MM.1S (cell line): ENCODE data around the gene LMOD1.

Experiments used
- DNase-seq: peaks from one replicate; pipeline ENCODE4 v3.0.0-alpha.2; 2015
- H2AFZ ChIP-seq: fragments of 300-600 bp; sonication (generic); 2 replicates; pipeline ENCODE4 v1.6.0; 2016; ENCODE audit warnings: antibody characterized with exemption, low read length
- H3F3A ChIP-seq: fragments of 300-600 bp; sonication (generic); 2 replicates; pipeline ENCODE4 v1.6.1; 2016; ENCODE audit warnings: mild to moderate bottlenecking, antibody characterized with exemption, low read length, moderate library complexity, mixed read lengths; ENCODE audit not compliant: insufficient read depth
- H3K27ac ChIP-seq: fragments of 300-600 bp; sonication (generic); 2 replicates; pipeline ENCODE4 v1.5.1; 2016; ENCODE audit warnings: mild to moderate bottlenecking, low read length
- H3K27me3 ChIP-seq: fragments of 300-600 bp; sonication (generic); replicated peaks from 2 replicates; pipeline ENCODE4 v1.6.0; 2016; ENCODE audit warnings: low read length; ENCODE audit not compliant: insufficient read depth
- H3K36me3 ChIP-seq: fragments of 300-600 bp; sonication (generic); replicated peaks from 2 replicates; pipeline ENCODE4 v1.6.1; 2016; ENCODE audit warnings: mild to moderate bottlenecking, low read length, mixed read lengths; ENCODE audit not compliant: insufficient read depth
- H3K4me1 ChIP-seq: fragments of 300-600 bp; sonication (generic); 2 replicates; pipeline ENCODE4 v1.6.1; 2016; ENCODE audit warnings: low read length, mixed read lengths
- H3K4me2 ChIP-seq: fragments of 300-600 bp; sonication (generic); 2 replicates; pipeline ENCODE4 v1.6.0; 2016; ENCODE audit warnings: low read depth, low read length
- H3K4me3 ChIP-seq: fragments of 300-600 bp; sonication (generic); 2 replicates; pipeline ENCODE4 v1.5.1; 2016; ENCODE audit warnings: low read length, mixed read lengths
- H3K79me2 ChIP-seq: fragments of 300-600 bp; sonication (generic); 2 replicates; pipeline ENCODE4 v1.6.1; 2016; ENCODE audit warnings: mixed run types, low read length, mixed read lengths
- H3K9ac ChIP-seq: fragments of 300-600 bp; sonication (generic); 2 replicates; pipeline ENCODE4 v1.6.1; 2016; ENCODE audit warnings: low read length, mixed read lengths
- H3K9me2 ChIP-seq: fragments of 300-600 bp; sonication (generic); replicated peaks from 2 replicates; pipeline ENCODE4 v1.6.1; 2016; ENCODE audit warnings: mild to moderate bottlenecking, low read length, mixed read lengths; ENCODE audit not compliant: insufficient read depth
- H3K9me3 ChIP-seq: fragments of 300-600 bp; sonication (generic); replicated peaks from 2 replicates; pipeline ENCODE4 v1.6.1; 2016; ENCODE audit warnings: mild to moderate bottlenecking, low read length, mixed read lengths; ENCODE audit not compliant: insufficient read depth
- H4K20me1 ChIP-seq: fragments of 300-600 bp; sonication (generic); 2 replicates; pipeline ENCODE4 v1.6.1; 2016; ENCODE audit warnings: mild to moderate bottlenecking, low read length, moderate library complexity, mixed read lengths; ENCODE audit not compliant: insufficient read depth
- CTCF ChIP-seq: fragments of 300-600 bp; sonication (generic); IDR thresholded peaks from 2 replicates; pipeline ENCODE4 v1.5.1; 2016; ENCODE audit warnings: antibody characterized with exemption, low read length, mixed read lengths
- EZH2 ChIP-seq: fragments of 300-600 bp; sonication (generic); optimal IDR thresholded peaks from 2 replicates; pipeline ENCODE3; 2017; ENCODE audit warnings: low read depth, mild to moderate bottlenecking, antibody characterized with exemption, low read length, mixed read lengths
- EZH2phosphoT487 ChIP-seq: fragments of 300-600 bp; sonication (generic); IDR thresholded peaks from 2 replicates; pipeline ENCODE4 v1.6.1; 2018; ENCODE audit warnings: antibody characterized with exemption, low read length

Gene LMOD1

GRCh38 chr1:201882665-201883132 is 63.6 kb downstream of the LMOD1 start:
- H3K36me3 ChIP-seq: no peaks in the 10 kb centered on the region
- no peak overlapping the region for H3K4me3 ChIP-seq
- no peaks in the 10 kb centered on the region for H3K9me2 ChIP-seq
- no peak overlapping the region for H2AFZ ChIP-seq
- H3F3A ChIP-seq: peaks cover 14% of the 10 kb centered on the region; the same call in 1 of the 2 replicates
- H3K4me1 ChIP-seq: peaks cover 30% of the 10 kb centered on the region
- H3K4me2 ChIP-seq: no peak overlapping the region
- H4K20me1 ChIP-seq: no peaks in the 10 kb centered on the region
- DNase-seq: peak; percentile 31
- H3K27ac ChIP-seq: no peak overlapping the region; the same call in 1 of the 2 replicates
- TF ChIP-seq CTCF (0 out of 2 replicates have a peak, but pooled peaks have one; percentile 16), EZH2phosphoT487 (no peak)
- H3K27me3 ChIP-seq: peaks cover 7% of the 10 kb centered on the region; the same call in 1 of the 2 replicates
- no peaks in the 10 kb centered on the region for H3K79me2 ChIP-seq
- no peak overlapping the region for H3K9ac ChIP-seq
- no peaks in the 10 kb centered on the region for H3K9me3 ChIP-seq

GRCh38 chr1:201881617-201882016 is 64.7 kb downstream of the LMOD1 start:
- no peaks in the 10 kb centered on the region for H3K36me3 ChIP-seq
- TF ChIP-seq EZH2phosphoT487: no peak
- no peak for TF ChIP-seq CTCF
- TF ChIP-seq EZH2: no peak
- no peak overlapping the region for H3K9ac ChIP-seq
- peaks cover 30% of the 10 kb centered on the region for H3K4me1 ChIP-seq
- H3K79me2 ChIP-seq: no peaks in the 10 kb centered on the region
- DNase-seq: no peak
- no peaks in the 10 kb centered on the region for H3K9me3 ChIP-seq
- H4K20me1 ChIP-seq: no peaks in the 10 kb centered on the region
- H2AFZ ChIP-seq: no peak overlapping the region
- no peak overlapping the region for H3K4me2 ChIP-seq
- peaks cover 14% of the 10 kb centered on the region; the same call in 1 of the 2 replicates for H3F3A ChIP-seq
- H3K4me3 ChIP-seq: no peak overlapping the region
- H3K27me3 ChIP-seq: no peaks in the 10 kb centered on the region
- no peak overlapping the region for H3K27ac ChIP-seq
- H3K9me2 ChIP-seq: no peaks in the 10 kb centered on the region

- DNase-seq: no peak
- H3K9me3 ChIP-seq: no peaks in the 10 kb centered on the region
- no peak overlapping the region for H3K27ac ChIP-seq
- no peaks in the 10 kb centered on the region for H3K27me3 ChIP-seq
- no peak overlapping the region for H3K4me3 ChIP-seq
- H3K9ac ChIP-seq: no peak overlapping the region
- no peaks in the 10 kb centered on the region for H3K79me2 ChIP-seq
- peaks cover 30% of the 10 kb centered on the region for H3K4me1 ChIP-seq
- peaks cover 14% of the 10 kb centered on the region; the same call in 1 of the 2 replicates for H3F3A ChIP-seq
- no peak overlapping the region for H3K4me2 ChIP-seq
- no peaks in the 10 kb centered on the region for H3K9me2 ChIP-seq
- TF ChIP-seq EZH2phosphoT487 (no peak), EZH2 (no peak), CTCF (no peak)
- H2AFZ ChIP-seq: no peak overlapping the region
- no peaks in the 10 kb centered on the region for H3K36me3 ChIP-seq
- no peaks in the 10 kb centered on the region for H4K20me1 ChIP-seq
Observed at GRCh38 chr1:201880928-201881571, 65.3 kb downstream of the LMOD1 start.
